ENCODE data around the gene PRKN.

The PRKN gene

DNA sequence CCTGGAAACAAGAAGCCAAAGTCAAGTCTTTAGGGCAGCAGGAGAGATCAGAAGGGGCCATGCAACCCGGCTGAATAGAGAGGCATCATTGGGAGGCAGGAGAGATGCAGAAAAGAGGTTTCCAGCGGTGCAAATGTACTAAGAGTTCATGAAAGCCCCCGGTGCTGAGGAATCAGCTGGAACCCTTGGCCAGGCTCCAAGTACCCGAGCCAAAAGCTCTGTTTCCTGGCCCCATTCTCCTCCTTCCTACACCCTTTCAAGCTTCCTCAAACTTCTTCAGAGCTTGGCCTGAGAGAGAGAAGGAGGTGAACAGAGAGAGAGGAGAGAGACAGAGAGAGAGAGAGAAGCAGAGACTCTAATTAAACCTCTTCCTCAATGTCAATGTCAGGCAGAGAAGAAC is 433.5 kb downstream of the PRKN start:
- TF ChIP-seq, protein P1, sequence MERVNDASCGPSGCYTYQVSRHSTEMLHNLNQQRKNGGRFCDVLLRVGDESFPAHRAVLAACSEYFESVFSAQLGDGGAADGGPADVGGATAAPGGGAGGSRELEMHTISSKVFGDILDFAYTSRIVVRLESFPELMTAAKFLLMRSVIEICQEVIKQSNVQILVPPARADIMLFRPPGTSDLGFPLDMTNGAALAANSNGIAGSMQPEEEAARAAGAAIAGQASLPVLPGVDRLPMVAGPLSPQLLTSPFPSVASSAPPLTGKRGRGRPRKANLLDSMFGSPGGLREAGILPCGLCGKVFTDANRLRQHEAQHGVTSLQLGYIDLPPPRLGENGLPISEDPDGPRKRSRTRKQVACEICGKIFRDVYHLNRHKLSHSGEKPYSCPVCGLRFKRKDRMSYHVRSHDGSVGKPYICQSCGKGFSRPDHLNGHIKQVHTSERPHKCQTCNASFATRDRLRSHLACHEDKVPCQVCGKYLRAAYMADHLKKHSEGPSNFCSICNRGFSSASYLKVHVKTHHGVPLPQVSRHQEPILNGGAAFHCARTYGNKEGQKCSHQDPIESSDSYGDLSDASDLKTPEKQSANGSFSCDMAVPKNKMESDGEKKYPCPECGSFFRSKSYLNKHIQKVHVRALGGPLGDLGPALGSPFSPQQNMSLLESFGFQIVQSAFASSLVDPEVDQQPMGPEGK (CRISPR knock-in tag; IDR thresholded peaks at IDR 0.05; ENCODE audit: borderline replicate concordance), result no peak
- TF ChIP-seq GLIS3 (CRISPR knock-in tag; IDR thresholded peaks at IDR 0.05) (no peak), RARB (CRISPR knock-in tag; IDR thresholded peaks at IDR 0.05) (no peak), ZFP30 (CRISPR knock-in tag; IDR thresholded peaks at IDR 0.05) (no peak), CSDC2 (CRISPR knock-in tag; IDR thresholded peaks at IDR 0.05) (no peak), ARNTL (CRISPR knock-in tag; IDR thresholded peaks at IDR 0.05; ENCODE audit: borderline replicate concordance, low read depth) (no peak), ZNF565 (CRISPR knock-in tag; conservative IDR thresholded peaks at IDR 0.05; ENCODE audit: low read depth) (no peak), PPARA (CRISPR knock-in tag; IDR thresholded peaks at IDR 0.05; ENCODE audit: borderline replicate concordance) (no peak), TCF4 (CRISPR knock-in tag; IDR thresholded peaks at IDR 0.05; ENCODE audit: borderline replicate concordance) (no peak), SNAI2 (CRISPR knock-in tag; IDR thresholded peaks at IDR 0.05) (no peak), OSR1 (CRISPR knock-in tag; IDR thresholded peaks at IDR 0.05) (no peak), ZNF8 (CRISPR knock-in tag; IDR thresholded peaks at IDR 0.05) (no peak), ISL1 (CRISPR knock-in tag; IDR thresholded peaks at IDR 0.05) (no peak), ZFP3 (CRISPR knock-in tag; IDR thresholded peaks at IDR 0.05) (no peak), ESRRG (CRISPR knock-in tag; IDR thresholded peaks at IDR 0.05) (no peak), ZC3H10 (CRISPR knock-in tag; IDR thresholded peaks at IDR 0.05) (no peak)
- TF ChIP-seq, protein P2, sequence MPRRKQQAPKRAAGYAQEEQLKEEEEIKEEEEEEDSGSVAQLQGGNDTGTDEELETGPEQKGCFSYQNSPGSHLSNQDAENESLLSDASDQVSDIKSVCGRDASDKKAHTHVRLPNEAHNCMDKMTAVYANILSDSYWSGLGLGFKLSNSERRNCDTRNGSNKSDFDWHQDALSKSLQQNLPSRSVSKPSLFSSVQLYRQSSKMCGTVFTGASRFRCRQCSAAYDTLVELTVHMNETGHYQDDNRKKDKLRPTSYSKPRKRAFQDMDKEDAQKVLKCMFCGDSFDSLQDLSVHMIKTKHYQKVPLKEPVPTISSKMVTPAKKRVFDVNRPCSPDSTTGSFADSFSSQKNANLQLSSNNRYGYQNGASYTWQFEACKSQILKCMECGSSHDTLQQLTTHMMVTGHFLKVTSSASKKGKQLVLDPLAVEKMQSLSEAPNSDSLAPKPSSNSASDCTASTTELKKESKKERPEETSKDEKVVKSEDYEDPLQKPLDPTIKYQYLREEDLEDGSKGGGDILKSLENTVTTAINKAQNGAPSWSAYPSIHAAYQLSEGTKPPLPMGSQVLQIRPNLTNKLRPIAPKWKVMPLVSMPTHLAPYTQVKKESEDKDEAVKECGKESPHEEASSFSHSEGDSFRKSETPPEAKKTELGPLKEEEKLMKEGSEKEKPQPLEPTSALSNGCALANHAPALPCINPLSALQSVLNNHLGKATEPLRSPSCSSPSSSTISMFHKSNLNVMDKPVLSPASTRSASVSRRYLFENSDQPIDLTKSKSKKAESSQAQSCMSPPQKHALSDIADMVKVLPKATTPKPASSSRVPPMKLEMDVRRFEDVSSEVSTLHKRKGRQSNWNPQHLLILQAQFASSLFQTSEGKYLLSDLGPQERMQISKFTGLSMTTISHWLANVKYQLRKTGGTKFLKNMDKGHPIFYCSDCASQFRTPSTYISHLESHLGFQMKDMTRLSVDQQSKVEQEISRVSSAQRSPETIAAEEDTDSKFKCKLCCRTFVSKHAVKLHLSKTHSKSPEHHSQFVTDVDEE (CRISPR knock-in tag; IDR thresholded peaks at IDR 0.05), result no peak
- TF ChIP-seq, protein P3, sequence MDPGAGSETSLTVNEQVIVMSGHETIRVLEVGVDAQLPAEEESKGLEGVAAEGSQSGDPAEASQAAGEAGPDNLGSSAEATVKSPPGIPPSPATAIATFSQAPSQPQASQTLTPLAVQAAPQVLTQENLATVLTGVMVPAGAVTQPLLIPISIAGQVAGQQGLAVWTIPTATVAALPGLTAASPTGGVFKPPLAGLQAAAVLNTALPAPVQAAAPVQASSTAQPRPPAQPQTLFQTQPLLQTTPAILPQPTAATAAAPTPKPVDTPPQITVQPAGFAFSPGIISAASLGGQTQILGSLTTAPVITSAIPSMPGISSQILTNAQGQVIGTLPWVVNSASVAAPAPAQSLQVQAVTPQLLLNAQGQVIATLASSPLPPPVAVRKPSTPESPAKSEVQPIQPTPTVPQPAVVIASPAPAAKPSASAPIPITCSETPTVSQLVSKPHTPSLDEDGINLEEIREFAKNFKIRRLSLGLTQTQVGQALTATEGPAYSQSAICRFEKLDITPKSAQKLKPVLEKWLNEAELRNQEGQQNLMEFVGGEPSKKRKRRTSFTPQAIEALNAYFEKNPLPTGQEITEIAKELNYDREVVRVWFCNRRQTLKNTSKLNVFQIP (CRISPR knock-in tag; IDR thresholded peaks at IDR 0.05; ENCODE audit: borderline replicate concordance, low read depth), result no peak
- TF ChIP-seq, protein P4, sequence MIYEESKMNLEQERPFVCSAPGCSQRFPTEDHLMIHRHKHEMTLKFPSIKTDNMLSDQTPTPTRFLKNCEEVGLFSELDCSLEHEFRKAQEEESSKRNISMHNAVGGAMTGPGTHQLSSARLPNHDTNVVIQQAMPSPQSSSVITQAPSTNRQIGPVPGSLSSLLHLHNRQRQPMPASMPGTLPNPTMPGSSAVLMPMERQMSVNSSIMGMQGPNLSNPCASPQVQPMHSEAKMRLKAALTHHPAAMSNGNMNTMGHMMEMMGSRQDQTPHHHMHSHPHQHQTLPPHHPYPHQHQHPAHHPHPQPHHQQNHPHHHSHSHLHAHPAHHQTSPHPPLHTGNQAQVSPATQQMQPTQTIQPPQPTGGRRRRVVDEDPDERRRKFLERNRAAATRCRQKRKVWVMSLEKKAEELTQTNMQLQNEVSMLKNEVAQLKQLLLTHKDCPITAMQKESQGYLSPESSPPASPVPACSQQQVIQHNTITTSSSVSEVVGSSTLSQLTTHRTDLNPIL (CRISPR knock-in tag; IDR thresholded peaks at IDR 0.05; ENCODE audit: low read depth), result no peak
- TF ChIP-seq, protein P5, sequence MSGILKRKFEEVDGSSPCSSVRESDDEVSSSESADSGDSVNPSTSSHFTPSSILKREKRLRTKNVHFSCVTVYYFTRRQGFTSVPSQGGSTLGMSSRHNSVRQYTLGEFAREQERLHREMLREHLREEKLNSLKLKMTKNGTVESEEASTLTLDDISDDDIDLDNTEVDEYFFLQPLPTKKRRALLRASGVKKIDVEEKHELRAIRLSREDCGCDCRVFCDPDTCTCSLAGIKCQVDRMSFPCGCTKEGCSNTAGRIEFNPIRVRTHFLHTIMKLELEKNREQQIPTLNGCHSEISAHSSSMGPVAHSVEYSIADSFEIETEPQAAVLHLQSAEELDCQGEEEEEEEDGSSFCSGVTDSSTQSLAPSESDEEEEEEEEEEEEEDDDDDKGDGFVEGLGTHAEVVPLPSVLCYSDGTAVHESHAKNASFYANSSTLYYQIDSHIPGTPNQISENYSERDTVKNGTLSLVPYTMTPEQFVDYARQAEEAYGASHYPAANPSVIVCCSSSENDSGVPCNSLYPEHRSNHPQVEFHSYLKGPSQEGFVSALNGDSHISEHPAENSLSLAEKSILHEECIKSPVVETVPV (CRISPR knock-in tag; IDR thresholded peaks at IDR 0.05), result no peak
- no peak for ATAC-seq

DNA sequence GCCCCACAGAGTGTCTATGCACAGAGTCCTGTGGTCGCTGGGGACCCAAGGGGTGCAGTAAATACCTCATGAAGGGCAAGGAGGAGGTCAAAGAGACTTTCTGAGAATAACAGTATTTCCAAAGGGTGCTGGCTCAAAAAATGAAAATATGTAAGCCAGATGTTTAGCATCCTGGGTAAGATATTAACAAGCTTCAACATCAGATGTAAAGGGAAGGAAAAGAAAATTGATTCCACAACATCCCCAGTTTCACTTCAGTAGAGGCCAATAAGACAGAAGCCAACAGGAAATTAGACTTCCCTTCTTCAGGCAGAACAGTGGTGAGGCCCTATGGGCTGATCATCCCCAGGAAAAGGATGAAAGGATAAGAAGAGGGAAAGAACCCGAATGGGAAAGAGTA is 434.7 kb downstream of the PRKN start:
- ATAC-seq, result no peak
- no peak for TF ChIP-seq CSDC2 (CRISPR knock-in tag; IDR thresholded peaks at IDR 0.05)
- TF ChIP-seq OSR1 (CRISPR knock-in tag; IDR thresholded peaks at IDR 0.05), result no peak
- TF ChIP-seq ZNF565 (CRISPR knock-in tag; conservative IDR thresholded peaks at IDR 0.05; ENCODE audit: low read depth), result no peak
- no peak for TF ChIP-seq ZC3H10 (CRISPR knock-in tag; IDR thresholded peaks at IDR 0.05)
- TF ChIP-seq, protein P4 (CRISPR knock-in tag; IDR thresholded peaks at IDR 0.05; ENCODE audit: low read depth), result no peak
- TF ChIP-seq, protein P2 (CRISPR knock-in tag; IDR thresholded peaks at IDR 0.05), result no peak
- no peak for TF ChIP-seq TCF4 (CRISPR knock-in tag; IDR thresholded peaks at IDR 0.05; ENCODE audit: borderline replicate concordance)
- TF ChIP-seq ZNF70 (CRISPR knock-in tag; IDR thresholded peaks at IDR 0.05), result no peak

Measured in SK-N-SH treated with all-trans-retinoic acid at 6 μM for 48 hours (cell line).